ENCODE results near the gene SH2D6.

SH2D6 gene

GRCh38 chr2:85439986-85440385, 21.5 kb downstream of the SH2D6 start:
- DNase-seq (ENCODE audit: low read depth) = no peak

DNA sequence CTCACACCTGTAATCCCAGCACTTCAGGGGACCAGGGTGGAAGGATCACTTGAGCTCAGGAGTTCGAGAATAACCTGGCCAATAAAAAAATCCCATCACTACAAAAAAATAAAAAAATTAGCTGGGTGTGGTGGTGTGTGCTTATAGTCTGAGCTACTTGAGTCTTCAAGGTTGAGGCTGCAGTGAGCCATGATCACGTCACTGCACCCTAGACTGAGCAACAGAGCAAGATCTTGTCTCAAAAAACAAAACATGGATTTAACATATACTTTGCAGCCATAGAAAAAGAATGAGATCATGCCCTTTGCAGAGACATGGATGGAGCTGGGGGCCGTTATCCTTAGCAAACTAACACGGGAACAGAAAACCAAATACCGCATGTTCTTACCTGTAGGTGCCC, 22.2 kb downstream of the SH2D6 start:
- no peak for DNase-seq (ENCODE audit: low read depth)

DNA sequence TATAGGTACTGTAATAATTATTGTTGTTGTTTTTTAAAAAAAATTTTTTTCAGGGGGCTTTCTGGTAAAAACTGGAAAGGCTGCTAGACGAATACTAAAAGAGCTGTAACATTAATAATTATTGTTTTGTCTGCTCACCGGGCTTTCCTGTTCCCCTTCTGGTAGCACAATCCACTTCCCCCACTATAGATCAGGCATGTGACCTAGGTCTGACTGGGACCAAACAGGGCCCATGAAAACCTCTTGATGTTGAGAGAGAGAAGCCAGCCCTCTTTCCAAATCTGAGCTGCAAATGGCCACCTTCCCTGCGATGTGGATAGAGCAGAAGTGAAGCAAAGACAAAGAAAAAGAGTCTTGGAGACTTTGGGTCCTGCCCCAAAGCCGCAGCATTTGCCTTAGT, 23.4 kb downstream of the SH2D6 start:
- no peak for DNase-seq (ENCODE audit: low read depth)

DNA sequence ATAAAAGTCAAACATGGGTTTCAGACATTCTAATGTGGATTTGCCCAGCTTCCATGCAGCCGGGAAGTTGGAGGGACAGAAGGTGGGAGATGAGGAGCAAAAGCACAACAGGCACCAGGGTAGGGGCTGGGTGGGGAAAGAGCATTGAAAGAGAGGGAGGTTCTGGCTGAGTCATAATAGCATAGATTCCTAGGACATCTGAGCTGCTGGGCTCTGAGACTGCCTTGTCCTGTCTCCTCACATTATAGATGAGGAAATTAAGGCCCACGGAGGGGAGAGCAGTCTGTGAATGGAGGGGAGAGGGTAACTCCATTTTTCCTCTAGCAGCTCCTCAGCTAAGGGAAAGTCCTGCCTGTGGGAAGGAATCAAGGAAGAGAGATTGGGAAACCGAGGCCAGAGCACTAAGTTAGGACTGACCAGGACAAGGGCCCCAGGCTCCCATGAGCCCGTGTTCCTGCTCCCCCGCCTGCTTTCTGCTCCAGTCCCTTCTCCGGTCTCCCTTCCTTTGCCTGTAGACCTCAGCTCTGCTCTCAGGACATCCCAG, 26.2 kb downstream of the SH2D6 start:
- DNase-seq (ENCODE audit: low read depth) = no peak

DNA sequence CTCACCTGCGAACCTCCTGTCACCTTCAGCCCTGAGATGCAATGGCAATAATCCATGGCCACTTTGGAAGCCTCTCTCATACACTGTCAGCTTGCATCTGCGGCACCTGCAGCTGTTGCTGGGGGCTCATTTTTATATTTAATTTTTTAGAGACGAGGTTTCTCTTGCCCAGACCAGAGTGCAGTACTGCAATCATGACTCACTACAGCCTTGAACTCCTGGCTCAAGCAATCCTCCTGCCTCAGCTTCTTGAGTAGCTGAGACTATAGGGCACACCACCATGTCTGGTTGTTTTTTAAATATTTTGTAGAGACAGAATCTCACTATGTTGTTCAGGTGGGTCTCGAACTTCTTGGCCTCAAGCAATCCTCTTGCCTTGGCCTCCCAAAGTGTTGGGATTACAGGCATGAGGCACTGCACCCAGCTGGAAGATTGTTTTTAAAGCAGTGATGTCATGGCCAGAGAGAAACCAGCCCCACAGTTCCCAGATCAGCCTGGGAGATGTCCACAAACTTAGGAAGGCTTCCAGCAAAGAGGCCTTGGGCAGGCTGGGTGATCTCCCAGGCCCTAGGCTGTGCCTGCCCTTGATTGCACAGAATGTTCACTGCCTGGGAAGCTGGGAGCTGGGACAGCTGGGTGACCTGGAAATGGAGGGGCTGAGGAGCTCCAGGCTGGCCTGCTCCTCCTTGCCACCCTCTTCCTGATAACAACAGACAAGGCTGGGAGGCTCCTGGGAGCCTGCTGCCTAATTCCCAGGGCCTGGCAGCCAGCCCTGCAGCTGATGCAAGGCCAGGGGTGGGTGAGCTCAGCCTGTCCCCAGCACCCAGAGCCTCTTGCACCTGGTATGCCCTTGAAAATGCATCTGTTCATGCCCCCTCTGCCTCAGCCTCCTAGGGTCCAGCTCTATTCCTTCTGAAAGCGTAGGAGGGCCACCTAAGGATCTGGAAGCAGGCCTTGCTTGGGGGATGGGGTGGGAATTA, 27.1 kb downstream of the SH2D6 start:
- DNase-seq (ENCODE audit: low read depth) = no peak

GRCh38 chr2:85446296-85447221, 28.0 kb downstream of the SH2D6 start:
- DNase-seq (ENCODE audit: low read depth) = no peak

GRCh38 chr2:85447222-85447585, 28.7 kb downstream of the SH2D6 start:
- DNase-seq (ENCODE audit: low read depth) = no peak

GRCh38 chr2:85448461-85449213, 30.1 kb downstream of the SH2D6 start:
- DNase-seq (ENCODE audit: low read depth) = no peak

DNA sequence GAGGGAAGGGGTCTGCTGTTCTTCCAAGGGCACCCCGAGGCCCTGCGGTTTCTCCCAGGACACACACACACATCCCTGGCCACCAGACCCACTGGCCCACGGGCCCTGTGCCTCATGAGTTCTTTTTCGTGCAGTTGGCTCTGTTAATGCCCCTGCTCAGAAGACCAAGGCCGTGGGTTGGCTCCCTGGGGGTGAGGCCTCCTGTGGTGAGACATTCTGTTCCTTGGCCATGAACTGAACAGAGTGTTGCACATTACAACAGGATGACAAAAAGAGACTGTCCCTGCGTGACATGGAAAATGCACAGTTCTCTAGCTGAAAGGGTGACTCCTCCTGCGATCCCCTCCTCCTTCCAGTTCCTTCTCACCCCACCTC, 30.7 kb downstream of the SH2D6 start:
- no peak for DNase-seq (ENCODE audit: low read depth)

DNA sequence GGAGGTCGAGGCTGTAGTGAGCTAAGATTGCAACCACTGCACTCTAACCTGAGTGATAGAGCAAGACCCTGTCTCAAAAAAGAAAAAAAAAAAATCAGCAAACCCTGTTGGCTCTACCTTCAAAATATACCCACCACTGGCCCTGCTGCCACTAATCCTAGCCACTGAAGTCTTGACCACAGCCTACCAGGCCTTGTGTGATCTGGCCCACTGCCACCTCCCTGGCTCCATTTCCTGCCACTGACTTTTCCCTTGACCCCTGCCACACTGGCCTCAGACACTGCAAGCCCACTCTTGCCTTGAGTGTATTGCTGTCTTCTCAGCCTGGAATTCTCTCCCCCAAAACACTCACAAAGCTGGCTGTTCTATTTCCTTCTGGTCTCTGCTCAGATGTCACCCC, 33.7 kb downstream of the SH2D6 start:
- DNase-seq (ENCODE audit: low read depth) = no peak

DNA sequence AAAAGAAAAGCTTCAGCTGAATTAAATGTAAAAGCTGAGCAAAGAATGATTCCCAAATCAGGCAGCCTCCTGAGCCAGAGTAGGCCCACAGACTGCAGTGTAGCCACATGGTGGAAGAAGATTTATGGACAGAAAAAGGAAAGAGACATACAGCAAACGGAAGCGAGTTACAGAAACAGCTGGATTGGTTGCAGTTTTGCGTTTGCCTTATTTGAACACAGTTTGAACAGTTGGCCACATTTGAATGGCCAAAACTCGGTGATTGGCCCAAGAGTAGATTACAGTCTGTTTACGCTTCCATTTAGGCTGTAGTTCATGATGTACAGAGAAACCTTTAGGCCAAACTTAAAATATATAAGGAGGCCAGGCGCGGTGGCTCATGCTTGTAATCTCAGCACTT, 35.1 kb downstream of the SH2D6 start:
- no peak for DNase-seq (ENCODE audit: low read depth)

- no peak for DNase-seq (ENCODE audit: low read depth)
Observed at GRCh38 chr2:85455552-85456090, 37.1 kb downstream of the SH2D6 start.

GRCh38 chr2:85457043-85457442, 38.5 kb downstream of the SH2D6 start:
- DNase-seq (ENCODE audit: low read depth) = no peak

DNA sequence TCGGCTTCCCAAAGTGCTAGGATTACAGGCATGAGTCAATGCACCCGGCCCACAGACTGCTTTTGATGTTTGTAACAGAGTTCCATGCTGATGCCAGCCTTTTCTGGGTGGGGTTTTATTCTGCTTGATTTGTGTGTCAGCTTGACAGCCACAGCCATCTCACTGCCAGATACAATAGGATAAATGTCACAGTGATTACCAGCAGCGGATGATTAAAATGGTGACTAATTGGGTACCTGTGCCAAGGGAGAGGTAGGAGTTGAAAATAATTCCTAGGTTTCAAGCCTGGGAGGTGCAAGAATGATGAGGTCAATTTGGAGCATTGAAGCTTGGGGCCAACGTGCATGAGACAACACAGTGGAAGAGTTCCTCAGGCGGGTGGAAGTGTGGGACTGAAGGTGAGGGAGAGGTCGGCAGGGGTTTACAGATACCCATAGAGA, 39.4 kb downstream of the SH2D6 start:
- no peak for DNase-seq (ENCODE audit: low read depth)

DNA sequence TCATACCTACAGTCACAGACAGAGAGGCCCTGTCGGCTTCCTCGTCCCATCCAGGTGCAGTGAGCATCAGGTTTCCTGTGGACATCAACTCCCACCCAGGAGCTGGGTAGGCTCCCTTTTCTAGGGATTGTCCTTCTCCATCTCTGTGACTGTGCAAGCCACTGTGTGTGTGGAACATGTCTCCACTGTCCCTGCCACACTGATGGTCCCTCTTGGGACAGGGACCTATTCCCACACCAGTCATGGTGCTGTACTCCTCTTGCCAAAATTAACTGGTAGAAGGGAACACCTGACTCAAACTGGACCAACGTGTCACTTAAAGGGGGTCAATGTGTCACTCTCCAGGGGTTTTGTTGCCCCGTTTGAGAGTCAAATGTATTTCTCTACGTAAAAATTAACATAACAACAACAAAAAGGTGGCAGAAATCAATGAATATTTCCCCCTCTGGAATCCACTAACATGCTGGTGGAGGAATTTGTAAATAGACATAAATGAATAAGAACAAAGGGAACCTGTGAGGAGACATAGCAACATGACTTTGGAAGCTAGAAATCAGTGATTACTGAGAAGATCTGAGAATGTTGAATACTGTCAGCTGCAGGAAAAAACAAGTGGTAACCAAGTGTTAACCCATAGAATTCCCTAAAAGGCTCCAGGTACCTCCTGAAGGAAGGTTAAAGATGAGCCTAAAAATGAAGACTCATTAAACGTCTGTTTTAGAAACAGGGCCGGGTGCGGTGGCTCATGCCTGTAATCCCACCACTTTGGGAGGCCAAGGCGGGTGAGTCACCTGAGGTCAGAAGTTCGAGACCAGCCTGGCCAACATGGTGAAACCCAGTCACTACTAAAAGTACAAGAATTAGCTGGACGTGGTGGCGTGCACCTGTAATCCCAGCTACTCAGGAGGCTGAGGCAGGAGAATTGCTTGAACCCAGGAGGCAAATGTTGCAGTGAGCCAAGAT, 40.4 kb downstream of the SH2D6 start:
- DNase-seq (ENCODE audit: low read depth) = no peak

DNA sequence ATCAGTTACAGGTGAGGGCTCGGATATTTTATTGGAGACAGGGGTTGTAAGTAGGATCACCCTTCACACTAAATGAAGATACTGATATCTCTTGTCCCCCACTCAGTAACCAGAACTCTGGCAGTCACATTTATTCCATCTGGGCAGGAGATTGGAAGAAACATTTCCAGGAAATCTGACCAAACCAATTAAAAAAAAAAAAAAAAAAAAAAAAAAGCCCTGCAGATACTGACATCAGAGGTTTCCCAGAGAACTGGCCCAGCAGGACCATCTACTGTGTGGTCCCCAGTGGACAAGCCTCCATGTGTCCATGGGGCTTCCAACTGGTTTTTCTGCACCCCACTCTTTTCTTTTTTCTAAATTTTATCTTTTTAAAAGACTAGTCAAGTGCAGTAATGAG, 41.3 kb downstream of the SH2D6 start:
- DNase-seq (ENCODE audit: low read depth) = no peak

DNA sequence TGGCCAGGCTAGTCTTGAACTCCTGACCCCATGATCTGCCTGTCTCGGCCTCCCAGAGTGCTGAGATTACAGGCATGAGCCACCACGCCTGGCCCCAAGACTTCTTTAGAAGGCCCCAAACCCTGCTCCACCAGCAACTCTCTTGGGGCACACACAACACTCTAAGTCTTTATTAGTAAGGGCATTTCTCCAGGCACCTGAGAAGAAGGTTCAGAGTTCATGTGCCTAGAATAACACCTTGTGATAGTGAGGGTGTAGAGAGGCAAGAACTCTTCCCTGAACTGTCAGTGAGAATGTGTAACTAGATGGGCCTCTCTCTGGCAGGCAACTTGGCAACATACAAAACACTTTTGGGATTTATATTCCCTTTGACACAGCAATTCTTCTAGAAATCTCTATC, 43.8 kb downstream of the SH2D6 start:
- no peak for DNase-seq (ENCODE audit: low read depth)

- no peak for DNase-seq (ENCODE audit: low read depth)
Observed at GRCh38 chr2:85468096-85468703, 49.7 kb downstream of the SH2D6 start.

GRCh38 chr2:85468704-85469349, 50.3 kb downstream of the SH2D6 start:
- DNase-seq (ENCODE audit: low read depth) = no peak

All from T follicular helper cell (primary cell).